CD4-positive, alpha-beta T cell treated with Interleukin-4 for 4 hours (primary cell): ENCODE measurements around the gene MCM3AP.
"Not testable (repeated sequence)": the region's sequence is repeated elsewhere in the genome, so short reads cannot be mapped to it uniquely, and the experiment has no call there.

Experiments used
- DNase-seq: peaks from one replicate; pipeline ENCODE4 v3.0.0-alpha.2; 2020

Gene MCM3AP

DNA sequence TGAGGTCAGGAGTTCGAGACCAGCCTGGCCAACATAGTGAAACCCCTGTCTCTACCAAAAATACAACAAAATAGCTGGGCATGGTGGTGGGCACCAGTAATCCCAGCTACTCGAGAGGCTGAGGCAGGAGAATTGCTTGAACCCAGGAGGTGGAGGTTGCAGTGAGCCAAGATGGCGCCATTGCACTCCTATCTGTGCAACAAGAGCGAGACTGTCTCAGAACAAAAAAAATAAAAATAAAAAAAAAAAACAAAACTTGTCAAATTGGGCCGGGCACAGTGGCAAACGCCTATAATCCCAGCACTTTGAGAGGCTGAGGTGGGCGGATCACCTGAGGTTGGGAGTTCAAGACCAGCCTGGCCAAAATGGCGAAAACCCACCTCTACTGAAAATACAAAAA, 24.8 kb upstream of the MCM3AP start:
- not testable (repeated sequence) for DNase-seq

DNA sequence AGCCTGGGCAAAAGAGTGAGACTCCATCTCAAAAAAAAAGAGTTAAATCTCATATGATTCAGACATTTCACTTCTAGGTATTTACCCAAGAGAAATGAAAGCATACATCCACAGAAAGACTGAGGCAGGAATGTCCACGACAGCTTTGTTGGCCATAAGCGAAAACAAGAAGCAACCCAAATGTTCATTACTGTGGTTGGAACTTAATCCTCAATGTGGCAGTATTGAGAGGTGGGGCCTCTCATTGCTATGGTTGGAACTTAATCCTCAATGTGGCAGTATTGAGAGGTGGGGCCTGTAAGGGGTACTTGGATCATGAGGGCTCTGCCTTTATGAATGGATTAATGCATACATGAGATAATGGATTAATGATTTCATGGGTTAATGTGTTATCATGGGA, 23.0 kb upstream of the MCM3AP start:
- no peak for DNase-seq

DNA sequence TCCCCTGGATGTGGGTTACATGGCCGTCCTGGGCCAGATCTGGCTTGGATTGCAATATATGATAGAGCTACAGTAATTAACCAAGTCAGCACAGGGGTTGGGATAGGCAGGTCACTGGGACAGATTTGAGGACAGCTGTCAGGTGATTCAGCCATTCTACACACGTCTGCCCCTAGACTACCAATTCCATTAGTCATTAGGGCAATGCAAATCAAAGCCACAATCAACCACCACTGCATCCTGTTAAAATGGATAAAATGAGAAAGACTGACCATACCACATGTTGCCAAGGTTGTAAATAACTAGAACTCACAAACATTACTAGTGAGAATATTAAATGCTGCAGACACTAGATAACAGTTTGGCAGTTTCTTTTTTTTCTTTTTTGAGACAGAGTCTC, 22.2 kb upstream of the MCM3AP start:
- DNase-seq = no peak

DNA sequence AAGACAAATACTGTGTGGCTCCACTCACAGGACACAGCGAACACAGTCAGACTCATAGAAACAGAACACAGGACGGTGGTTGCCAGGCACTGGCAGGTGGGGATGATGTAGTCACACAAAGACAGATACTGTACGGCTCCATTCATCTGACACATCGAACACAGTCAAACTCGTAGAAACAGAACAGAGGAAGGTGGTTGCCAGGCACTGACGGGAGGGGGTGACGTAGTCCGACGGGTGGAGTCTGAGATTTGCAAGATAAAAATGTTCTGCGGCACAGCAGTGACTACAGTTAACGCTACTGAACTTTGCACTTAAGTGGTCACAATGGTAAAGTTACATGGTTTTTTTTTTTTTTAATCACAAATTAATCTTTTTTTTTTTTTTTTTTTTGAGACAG, 19.5 kb upstream of the MCM3AP start:
- no peak for DNase-seq

DNA sequence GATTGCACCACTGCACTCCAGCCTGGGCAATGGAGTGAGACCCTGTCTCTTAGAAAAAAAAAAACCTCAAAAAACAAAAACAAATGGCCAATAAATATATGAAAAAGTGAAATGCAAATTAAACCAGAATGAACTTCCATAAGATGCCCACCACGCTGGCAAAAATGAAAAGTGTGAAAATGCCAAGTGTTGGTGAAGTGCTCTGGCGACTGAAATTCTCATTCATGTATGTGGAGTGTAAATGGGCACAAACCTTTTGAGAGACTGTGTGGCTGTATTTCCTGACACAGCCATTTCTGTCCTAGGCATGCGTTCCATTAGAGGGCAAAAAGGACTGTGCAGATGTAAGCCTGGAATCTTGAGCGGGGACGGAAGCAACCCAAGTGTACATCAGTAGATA, 19.0 kb upstream of the MCM3AP start:
- no peak for DNase-seq

DNA sequence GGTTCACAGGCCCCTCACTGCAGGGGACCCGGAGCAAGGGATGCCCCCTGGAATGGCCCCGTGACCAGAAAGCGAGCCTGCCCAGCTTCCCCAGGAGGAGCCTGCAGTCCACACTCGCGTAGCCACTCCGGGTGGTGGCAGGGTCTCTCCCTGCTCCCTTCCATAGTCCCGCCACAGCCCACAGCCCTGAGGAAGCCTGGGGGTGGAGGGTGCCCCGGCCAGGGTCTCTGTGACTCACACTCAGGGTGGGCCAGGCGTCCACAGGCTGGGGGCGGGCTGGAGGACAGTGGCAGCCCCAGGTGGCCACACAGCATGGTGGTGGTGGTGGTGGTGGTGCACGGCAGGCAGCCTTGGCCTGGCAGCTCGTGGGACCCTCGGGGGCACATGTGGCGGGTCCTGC, 16.3 kb upstream of the MCM3AP start:
- no peak for DNase-seq

DNA sequence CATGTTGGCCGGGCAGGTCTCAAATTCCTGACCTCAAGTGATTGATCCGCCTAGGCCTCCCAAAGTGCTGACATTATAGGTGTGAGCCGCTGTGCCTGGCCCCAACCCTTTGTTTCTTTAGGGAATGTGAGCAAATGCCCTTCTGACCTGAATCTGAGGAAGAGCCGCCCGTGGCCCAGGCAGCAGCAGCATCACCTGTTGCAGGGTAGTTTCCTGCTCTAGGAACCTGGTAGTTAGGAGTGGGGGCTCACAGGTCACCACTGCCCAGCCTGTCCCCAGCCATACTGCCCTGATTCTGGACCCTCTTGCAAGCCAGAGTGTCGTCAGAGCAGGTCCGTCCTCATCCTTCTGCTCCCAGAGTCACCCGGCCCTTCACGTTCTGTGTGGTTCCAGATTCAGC, 13.8 kb upstream of the MCM3AP start:
- DNase-seq = no peak

DNA sequence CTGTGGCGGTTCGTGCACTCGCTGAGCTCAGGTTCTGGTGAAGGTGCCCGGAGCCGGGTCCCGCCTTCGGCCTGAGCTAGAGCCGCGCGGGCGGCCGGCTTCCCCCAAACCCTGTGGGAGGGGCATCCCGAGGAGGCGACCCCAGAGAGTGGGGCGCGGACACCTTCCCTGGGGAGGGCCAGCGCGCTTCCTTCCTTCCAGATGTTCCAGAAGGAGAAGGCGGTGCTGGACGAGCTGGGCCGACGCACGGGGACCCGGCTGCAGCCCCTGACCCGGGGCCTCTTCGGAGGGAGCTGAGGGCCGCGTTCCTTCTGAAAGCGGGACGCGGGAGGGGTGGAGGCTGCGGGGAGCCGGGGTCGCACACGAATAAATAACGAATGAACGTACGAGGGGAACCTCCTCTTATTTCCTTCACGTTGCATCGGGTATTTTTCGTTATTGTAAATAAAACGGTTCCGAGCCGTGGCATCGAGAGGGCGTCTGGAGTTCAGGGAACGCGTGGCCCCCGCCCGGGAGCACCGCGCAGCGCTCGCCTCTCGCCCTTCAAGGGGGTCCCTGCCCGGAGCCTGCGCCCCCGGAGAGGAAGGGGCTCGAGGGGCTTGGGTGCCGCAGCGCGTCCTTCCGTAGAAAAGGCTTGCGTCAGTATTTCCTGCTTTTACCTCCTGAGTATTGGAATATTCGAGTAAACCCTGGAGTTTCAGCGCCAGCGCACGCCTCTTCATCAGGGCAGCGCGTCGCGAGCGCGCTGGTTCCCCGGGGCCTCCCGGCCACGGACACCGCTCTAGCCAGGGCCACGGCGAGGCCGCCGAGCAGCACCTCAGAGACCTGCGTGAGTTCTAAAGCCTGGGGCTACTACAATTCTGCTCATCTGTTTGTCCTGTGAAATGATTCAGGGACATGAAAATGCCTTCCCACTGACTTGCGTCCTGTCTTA, 12.2 kb upstream of the MCM3AP start:
- DNase-seq = no peak

DNA sequence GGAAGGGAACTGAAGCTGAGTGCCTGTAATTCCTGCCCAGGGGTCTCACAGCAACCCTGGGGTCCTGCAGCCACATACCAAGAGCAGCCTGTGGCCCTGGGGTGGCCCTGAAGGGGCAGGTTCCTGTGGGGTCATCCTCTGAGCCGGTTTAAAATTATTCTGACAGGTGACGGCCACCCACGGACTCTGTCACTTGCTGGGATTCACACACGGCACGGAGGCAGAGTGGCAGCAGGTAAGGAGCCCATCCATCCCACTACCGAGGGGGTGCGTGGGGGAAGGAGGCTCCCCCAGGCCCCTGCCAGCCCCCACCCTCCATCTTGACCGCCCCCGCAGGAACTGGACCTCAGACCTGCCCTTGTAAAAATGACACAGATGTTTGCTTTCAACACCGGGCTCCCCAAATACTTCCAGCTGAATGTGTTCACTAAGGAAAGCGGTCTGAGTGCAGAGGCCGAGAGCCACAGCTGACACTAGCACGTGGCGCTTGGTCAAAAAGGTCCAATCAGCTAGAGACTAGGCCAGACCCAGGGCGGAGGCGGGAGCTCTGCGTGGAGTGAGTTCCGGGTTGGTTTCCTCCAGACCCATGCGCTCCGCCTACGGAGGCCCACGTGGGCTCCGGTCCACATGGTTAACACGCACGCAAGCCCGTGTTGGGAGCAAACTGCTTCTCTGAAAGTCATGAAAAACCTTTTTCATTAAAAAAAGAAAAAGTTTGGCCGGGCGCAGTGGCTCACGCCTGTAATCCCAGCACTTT, 10.8 kb upstream of the MCM3AP start:
- DNase-seq = peak; percentile 23

DNA sequence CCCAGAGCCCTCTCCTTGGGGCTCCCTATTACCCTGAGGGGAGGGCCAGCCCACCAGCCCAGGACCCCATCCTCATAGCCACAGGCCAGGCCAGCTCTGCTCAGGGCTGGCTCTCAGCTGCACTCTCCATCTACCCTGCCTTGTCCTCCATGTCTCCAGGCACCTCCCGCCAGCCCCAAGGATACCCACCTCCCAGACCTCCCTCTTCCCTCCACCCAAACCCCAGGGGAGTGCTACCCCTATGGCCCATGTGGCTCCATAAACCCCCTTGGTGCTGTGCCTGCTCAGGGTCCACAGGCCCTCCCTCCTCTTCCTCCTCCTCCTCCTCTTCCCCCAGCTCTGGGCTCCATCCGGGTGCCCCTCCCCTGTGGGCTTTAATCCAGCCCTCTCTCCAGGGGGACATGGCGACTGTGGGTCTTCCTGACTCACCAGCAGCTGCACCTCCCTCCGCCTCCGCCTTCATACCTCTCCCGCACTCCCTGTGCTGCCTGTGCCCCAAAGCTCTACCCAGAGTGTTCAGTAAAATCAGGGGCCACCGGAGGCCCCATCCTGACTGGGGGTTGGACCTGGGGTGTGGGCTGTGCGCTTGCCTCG, 9.9 kb upstream of the MCM3AP start:
- no peak for DNase-seq

DNA sequence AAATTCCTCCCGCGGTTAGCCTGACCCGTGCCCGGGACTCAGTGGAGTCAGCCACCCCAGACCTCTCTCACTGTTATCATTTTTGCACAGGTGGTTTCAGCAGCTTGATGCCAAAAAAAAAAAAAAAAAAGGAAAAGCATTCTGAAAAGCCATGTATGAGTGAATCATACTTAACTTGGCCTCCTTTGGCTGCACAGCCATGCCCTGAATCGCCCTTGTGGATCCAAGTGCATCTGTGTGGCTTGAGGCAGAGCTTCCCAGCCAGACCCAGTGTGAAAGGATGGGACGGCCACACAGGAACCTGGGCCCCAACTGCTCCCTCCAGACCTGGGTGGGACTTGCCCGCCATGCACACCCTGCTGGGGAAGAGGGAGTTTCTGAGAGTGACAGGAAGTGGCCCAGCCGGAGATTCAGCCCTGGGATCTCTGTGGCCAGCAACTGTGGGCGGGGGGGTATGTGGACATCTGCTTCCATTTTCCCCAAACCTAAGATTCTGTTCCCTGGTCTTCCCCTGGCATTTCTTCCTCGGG, 9.3 kb upstream of the MCM3AP start:
- no peak for DNase-seq

DNA sequence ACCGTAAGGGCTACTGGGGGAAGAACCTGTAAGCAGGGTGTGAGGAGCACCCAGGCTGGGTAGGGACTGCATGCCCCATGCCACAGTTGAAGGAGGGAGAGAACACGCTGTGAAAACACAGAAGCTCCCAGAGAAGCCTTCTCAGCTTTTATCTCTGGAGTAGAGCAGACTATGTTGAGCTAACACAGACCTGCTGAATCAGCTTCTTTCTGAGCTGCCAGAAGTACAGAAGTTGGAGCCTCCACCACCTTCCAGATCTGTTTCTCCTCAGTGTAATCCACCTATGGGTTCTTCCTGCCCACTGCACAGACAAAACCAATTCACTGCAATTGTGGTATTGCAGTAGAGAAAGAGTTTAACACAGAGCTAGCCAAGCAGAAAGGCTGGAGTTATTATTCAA, 6.2 kb upstream of the MCM3AP start:
- no peak for DNase-seq

DNA sequence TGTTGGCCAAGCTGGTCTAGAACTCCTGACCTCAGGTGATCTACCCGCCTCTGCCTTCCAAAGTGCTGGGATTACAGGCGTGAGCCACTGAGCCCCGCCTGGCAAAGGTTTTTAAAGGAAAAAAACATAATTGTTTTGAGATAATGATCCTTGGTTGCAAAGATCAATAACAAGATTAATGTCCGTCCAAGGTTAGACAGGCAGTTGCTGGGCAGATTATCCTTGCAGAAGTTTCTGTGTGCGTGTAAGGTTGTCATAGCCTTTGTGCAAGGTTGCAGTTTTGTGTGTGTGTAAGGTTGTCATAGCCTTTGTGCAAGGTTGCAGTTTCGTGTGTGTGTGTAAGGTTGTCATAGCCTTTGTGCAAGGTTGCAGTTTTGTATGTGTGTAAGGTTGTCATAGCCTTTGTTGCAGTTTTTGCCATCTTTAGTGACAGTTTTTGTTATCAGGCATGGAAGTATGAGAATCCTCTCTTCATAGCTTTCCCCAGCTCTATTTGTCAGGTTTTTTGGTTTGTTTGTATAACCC, 4.3 kb upstream of the MCM3AP start:
- DNase-seq = no peak

DNA sequence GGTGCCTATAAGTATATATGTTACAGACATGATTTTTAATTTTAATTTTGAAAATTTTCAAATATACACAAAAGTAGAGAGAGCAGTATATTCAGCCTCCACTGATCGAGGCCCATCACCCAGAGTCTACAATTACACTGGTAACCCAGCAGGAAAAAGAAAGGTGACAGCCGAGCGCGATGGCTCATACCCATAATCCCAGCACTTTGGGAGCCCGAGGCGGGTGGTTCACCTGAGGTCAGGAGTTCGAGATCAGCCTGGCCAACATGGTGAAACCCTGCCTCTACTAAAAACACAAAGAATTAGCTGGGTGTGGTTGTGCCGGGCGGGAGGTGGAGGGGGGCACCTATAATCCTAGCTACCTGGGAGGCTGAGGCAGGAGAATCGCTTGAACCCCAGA, 2.1 kb upstream of the MCM3AP start:
- DNase-seq = no peak

DNA sequence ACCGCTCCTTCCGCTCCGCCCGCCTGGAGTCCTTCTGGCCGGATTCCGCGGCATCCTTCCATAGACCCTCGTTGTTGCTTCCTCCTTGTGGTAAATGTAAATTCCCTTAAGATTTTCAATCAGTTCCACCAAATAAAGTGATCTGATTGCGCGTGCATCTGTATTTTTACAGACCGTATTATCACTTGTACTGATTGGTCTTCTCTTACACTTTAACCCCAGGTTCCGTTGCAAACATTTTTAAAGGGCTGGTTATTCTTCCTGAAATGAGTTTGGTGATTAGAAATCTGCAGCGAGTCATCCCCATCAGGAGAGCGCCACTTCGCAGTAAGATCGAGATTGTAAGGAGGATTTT, 1.2 kb upstream of the MCM3AP start:
- no peak for DNase-seq

DNA sequence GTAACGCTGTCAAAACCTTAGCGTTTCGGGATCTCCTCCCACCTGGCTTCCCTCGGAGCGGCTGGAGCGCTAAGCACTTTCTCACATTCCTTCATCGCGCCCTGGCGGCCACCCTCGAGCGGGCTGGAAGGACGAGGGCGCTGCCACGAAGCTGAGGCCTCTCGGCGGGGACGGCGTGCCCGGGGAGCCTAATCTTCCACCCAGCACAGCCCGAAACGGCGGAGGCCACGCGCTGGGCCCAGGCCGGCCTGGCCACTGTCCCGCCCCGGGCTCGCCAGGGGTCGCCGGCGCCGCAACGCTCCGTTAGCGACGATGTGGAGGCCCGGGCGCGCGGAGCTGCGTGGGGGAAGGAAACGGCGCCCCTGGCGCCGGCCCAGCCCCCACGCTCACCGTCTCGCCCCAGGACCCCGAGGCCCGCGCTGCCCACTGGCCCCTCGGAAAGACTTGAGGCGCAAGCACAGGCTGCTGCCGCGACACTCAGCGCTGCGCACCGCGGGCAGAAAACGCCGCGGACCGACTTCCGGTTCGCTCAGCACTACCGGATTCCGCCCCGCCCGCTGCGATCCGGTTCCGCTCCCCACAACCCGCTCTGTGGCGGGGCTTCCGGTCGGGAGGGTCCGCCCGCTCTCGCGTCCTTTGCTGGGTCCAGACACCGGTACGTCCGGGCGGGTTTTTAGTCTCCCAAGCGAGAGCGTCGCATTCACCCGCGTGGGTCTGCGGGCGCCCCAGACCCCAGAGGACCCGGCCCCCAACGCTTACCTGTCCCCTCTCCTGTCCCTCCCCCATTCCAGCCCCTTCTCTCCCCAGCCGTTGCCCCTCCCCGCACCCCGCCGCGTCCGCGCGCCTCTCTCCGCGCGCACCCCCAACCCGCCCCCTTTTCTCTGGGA, 593 bp upstream of the MCM3AP start, which contains the start of gene YBEY:
Gene YBEY (plus strand): TSS at position 582 of the 887 bp plus-strand sequence. CDS start 572 bp downstream, outside the sequence.
- peak; percentile 82 for DNase-seq

DNA sequence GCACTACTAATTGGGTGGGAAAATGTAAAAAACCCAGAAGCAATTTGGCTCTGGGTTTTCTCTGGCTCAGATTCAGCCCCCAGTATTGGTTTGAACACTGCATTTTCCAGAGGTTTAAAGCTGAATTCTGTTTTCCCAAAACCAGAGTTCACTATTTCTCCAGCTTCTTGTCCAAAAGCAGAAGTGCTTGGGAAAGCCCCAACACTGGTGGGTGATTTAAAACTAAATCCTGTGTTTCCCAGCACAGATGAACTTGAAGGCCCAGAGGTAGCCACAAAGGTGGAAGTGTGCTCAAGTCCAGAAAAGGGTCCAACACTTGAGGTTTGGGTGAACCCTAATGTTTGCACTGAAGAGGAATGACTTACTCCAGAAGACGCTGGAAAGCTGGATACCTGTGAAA, 678 bp downstream of the MCM3AP start:
- no peak for DNase-seq

DNA sequence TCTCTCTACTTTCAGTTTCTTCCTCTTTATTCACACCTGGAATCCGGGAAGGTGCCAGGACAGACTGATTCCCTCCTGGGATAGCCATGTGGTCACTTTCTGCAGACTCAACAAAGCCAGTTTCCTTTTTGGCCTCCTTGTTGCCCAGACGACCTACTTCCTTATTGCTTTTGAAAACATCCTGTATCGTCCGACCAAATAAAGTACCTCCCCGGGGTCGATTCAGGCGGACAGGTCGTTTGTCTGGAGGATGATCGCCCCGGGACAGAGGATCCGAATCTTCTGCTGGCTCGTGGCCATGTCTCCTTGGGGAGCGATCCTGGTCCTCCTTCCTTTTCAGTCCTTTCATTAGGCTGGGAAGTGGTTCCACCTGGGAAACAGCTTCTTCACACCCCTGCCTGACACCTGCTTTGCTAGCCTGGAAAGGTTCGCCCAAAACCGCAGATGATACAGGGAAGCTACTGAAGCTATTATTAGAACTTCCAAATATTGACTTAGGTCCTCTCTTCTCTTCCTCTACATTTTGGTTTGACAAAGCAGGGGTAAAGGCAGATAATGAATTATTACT, 1.2 kb downstream of the MCM3AP start:
- DNase-seq = no peak

DNA sequence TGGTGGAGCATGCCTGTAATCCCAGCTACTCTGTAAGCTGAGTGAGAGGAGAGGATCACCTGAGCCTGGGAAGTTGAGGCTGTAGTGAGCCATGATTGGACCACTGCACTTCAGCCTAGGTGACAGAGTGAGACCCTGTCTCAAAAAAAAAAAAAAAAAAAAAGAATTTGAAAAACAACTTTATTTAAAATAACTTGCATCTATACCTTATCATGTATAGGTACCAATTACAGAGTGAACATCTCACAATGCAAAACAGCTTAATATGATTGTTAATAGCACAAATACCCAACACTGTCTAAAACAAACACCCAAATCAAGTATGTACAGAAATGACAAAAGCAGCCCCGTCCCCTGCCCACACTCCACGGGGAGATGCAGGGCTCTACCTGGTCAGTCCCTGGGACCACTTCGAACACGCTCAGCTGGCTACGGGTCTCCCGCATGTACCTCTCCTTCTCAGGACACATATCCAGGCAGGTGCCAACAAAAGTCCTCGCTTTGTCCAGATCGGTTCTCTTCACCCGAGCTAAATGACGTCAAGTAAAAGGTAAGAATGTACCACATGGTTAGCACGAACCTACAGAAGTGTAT, 10.5 kb downstream of the MCM3AP start:
- no peak for DNase-seq

DNA sequence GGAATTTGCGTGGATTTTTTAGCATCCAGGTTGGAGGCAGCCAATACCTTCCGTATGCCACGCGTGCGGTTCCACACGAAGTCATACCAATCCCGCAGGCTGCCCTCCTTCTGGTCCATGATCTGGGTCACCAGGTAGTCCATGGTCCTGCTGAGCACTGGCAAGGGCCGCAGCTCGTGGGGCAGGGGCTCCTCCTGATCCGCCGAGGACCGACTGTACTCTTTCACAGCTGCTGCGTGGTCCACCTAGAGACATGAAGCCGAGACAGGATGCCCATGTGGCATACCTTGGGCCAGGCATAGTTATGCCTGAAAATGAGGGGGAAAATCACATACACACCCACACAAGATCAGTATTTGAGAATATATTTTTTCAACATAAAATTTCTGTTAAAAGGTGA, 12.1 kb downstream of the MCM3AP start:
- no peak for DNase-seq

DNA sequence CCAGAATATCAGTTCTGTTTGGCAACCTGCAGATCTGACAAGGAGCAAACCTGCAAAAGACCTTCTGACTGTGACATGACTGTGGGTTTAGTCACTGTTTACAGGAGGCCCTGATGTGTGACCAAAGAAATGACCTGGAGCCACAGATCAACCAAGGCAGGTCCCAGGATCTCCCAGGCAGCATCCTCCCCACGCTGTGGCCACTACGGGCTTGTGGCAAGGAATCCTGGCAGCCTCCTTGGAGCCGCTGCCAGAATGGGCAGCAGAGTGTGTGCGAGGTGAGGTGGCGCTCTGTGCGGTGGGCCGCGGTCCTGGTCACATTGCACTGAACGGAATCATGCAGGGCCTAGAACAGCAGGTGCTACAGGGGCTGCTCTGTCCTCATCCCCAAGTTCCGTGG, 15.9 kb downstream of the MCM3AP start:
- no peak for DNase-seq

DNA sequence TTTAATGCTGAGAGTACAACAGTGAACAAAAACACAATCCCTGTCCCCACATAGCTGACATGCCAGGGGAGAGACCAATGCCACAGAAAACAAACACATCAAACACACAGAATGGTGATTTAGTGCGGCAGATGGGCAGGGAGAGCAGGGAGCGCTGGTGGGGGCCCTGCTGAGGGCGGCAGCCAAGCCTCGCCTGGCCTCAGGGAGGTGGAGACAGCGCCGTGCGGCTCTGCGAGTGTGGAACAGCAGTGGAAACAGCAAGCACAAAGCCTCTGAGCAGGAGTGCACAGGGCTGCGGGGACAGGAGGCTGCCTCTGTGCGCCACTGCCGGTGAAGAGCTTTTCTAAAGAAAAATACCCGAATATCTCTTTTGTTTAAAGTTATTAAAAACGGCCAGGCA, 17.0 kb downstream of the MCM3AP start:
- no peak for DNase-seq
